Hepatocyte (in vitro differentiated cells): ENCODE results near the gene RPGRIP1.

Source experiments
- CTCF ChIP-seq: fragments of 200-600 bp; sonication (generic); IDR thresholded peaks from 2 replicates; pipeline ENCODE4 v1.5.1; 2016; ENCODE audit warnings: antibody characterized with exemption, mild to moderate bottlenecking; ENCODE audit not compliant: poor library complexity
- EZH2 ChIP-seq: fragments of 200-600 bp; sonication (generic); IDR thresholded peaks from 2 replicates; pipeline ENCODE4 v1.6.1; 2016; ENCODE audit warnings: antibody characterized with exemption, mild to moderate bottlenecking, borderline replicate concordance

GRCh38 chr14:21248338-21248737 lies 31.5 kb upstream of the RPGRIP1 start:
- TF ChIP-seq CTCF (no peak), EZH2 (no peak)
